Measurements from ENCODE around the gene ALK. TPM values are rescaled to one million over a fixed set of nuclear protein-coding genes. Genes with fewer than 3 reads are reported as not detected.

The ALK gene
- polyA plus RNA-seq, 3 donors, result not detected

DNA sequence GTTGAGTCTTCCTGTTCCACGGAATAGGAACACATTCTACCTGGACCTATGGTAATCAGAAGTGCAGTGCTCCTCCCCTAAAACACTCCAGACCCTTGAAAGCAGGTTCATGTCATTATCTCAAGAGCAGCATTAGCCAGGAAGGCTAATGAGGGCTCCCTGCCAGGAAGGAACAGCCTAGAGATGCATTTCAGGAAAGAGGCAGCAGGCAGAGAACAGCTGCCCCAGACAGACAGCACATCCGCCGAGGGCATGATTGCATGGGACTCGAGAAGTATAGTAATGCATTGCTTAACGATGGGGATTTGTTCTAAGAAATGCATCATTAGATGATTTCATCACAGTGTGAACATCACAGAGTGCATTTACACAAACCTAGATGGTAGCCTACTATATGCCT lies 171.5 kb downstream of the ALK start:
- Histone ChIP-seq H3K27me3 (ENCODE audit: control insufficient read depth in 2 of 2, insufficient read depth in 2 of 2, low read length in 2 of 2) (no peaks in the 10 kb centered on the region), H3K4me2 (replicated peaks; ENCODE audit: extremely low read depth, low read length, poor library complexity, severe bottlenecking) (no peak overlapping the region)
- peaks cover 0 to 4% (median 3%) of the 10 kb centered on the region in 7 donors for H3K9me3 Mint-ChIP-seq

DNA sequence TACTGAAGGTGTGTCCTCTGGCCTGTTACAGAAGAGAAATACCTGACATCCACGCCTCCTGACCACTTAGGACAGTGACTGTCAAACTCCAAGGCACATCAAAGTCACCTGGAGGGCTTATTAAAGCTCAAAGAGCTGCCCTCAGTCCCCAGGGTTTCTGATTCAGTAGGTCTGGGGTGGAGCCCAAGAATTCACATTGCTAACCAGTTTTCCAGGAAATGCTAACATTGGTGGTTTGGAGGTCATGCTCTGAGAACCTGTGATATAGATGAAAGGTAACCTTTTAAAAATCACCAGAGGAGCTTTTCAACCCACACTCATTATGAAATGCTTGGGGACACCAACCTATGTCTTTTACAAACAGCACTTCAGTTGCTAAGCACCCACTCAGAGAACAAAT lies 172.3 kb downstream of the ALK start:
- H3K36me3 Mint-ChIP-seq, result no peaks in the 10 kb centered on the region
- Histone ChIP-seq H3K4me3 (replicated peaks in 1 of 3; ENCODE audit: low read depth in 2 of 3, low read length in 3 of 3) (no peak overlapping the region), H2AFZ (ENCODE audit: insufficient read depth, low read depth, low read length, poor library complexity, severe bottlenecking) (no peak overlapping the region), H3K9me3 (replicated peaks in 1 of 2; ENCODE audit: control insufficient read depth in 1 of 2, insufficient read depth in 1 of 2, low read length in 2 of 2) (no peaks in the 10 kb centered on the region), H3K27ac (ENCODE audit: low read depth in 1 of 2, low read length in 2 of 2) (no peak overlapping the region), H3K9ac (ENCODE audit: insufficient read depth, low read length, poor library complexity, severe bottlenecking) (no peak overlapping the region), H3K79me2 (ENCODE audit: insufficient read depth, low read length) (no peaks in the 10 kb centered on the region), H4K20me1 (ENCODE audit: insufficient read depth, low read length) (no peaks in the 10 kb centered on the region), H3K36me3 (replicated peaks in 1 of 2; ENCODE audit: control insufficient read depth in 1 of 2, insufficient read depth in 2 of 2, low read length in 2 of 2) (no peaks in the 10 kb centered on the region), H3K27me3 (ENCODE audit: control insufficient read depth in 2 of 2, insufficient read depth in 2 of 2, low read length in 2 of 2) (no peaks in the 10 kb centered on the region), H3K4me2 (replicated peaks; ENCODE audit: extremely low read depth, low read length, poor library complexity, severe bottlenecking) (no peak overlapping the region), H3K4me1 (ENCODE audit: control insufficient read depth in 1 of 2, insufficient read depth in 2 of 2, low read length in 2 of 2) (no peaks in the 10 kb centered on the region)
- peaks cover 0 to 8% (median 2%) of the 10 kb centered on the region in 3 donors for H3K27me3 Mint-ChIP-seq (ENCODE audit: low read depth in 3 of 3)
- H3K27ac Mint-ChIP-seq, result no peak overlapping the region
- H3K4me3 Mint-ChIP-seq, result no peak overlapping the region
- no peak for DNase-seq
- intact Hi-C loops (cut with micrococcal nuclease), result no loop called here
- peaks cover 0 to 5% (median 3%) of the 10 kb centered on the region in 7 donors for H3K9me3 Mint-ChIP-seq
- no peaks in the 10 kb centered on the region for H3K4me1 Mint-ChIP-seq
- WGBS (ENCODE audit: insufficient coverage), result 83% methylated on average over 1 of the region's 1 CpG
- TF ChIP-seq CTCF (IDR thresholded peaks at IDR 0.05), result no peak

More for the DNA sequence above, 171.5 kb downstream of the ALK start:
- Mint-ChIP-seq H3K4me1 (no peaks in the 10 kb centered on the region), H3K4me3 (no peak overlapping the region), H3K36me3 (no peaks in the 10 kb centered on the region), H3K27me3 (ENCODE audit: low read depth in 3 of 3) (peaks cover 0 to 8% (median 4%) of the 10 kb centered on the region in 3 donors), H3K27ac (no peak overlapping the region)
- Histone ChIP-seq H3K36me3 (replicated peaks in 1 of 2; ENCODE audit: control insufficient read depth in 1 of 2, insufficient read depth in 2 of 2, low read length in 2 of 2) (no peaks in the 10 kb centered on the region), H4K20me1 (ENCODE audit: insufficient read depth, low read length) (no peaks in the 10 kb centered on the region), H3K4me3 (replicated peaks in 1 of 3; ENCODE audit: low read depth in 2 of 3, low read length in 3 of 3) (no peak overlapping the region), H3K79me2 (ENCODE audit: insufficient read depth, low read length) (no peaks in the 10 kb centered on the region), H3K27ac (ENCODE audit: low read depth in 1 of 2, low read length in 2 of 2) (no peak overlapping the region), H2AFZ (ENCODE audit: insufficient read depth, low read depth, low read length, poor library complexity, severe bottlenecking) (no peak overlapping the region), H3K4me1 (ENCODE audit: control insufficient read depth in 1 of 2, insufficient read depth in 2 of 2, low read length in 2 of 2) (no peaks in the 10 kb centered on the region), H3K9me3 (replicated peaks in 1 of 2; ENCODE audit: control insufficient read depth in 1 of 2, insufficient read depth in 1 of 2, low read length in 2 of 2) (no peaks in the 10 kb centered on the region), H3K9ac (ENCODE audit: insufficient read depth, low read length, poor library complexity, severe bottlenecking) (no peak overlapping the region)
- TF ChIP-seq CTCF (IDR thresholded peaks at IDR 0.05), result no peak
- 96% methylated on average over 3 of the region's 5 CpGs for WGBS (ENCODE audit: insufficient coverage)
- intact Hi-C loops (cut with micrococcal nuclease), result no loop called here
- DNase-seq, result no peak

Measured in CD14-positive monocyte (primary cell).